ENCODE measurements around the gene STAG1.

DNA sequence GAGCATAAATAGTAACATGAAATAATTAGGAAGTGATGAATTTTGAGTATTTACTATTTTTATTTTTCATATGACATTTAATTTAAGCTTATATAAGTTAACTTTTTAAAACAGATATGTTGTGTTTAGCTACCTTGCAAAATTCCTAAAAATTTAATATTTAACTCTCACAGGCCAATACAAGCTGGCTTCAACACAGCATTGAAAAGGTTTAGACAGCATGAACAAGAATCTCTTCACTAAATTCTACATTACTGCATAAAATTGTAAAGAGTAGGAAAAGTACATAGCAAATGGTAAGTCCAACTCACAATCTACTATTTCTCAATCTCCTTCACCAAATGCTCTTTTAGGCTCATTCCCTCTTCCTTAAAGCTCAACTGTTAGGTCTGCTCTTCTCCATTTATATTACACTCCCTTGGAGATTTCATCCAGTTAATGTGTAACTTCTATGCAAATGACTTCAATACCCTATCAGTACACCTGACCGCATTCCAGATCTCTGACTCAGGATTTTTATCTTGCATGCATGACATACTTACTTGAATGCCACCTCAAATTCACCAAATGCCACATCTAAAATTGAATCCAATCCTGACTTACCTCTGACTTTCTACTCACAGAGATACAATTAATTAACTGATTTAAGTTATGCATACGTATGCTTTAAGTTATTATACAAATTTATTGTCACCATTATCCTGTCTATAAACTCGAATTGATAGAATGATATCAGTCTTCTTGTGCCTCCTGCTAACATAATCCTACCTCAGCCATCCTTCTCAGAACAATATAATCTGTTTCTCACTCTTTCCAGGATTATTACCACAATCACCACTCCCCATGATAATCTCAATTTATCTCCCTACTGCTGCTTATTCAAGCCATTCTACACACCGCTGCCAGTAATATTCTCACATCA, 127.0 kb downstream of the STAG1 start:
- no peak for TF ChIP-seq CTCF (IDR thresholded peaks at IDR 0.05; ENCODE audit: poor library complexity, severe bottlenecking)
- TF ChIP-seq EP300 (conservative IDR thresholded peaks at IDR 0.05; ENCODE audit: poor library complexity, severe bottlenecking), result no peak
- no peak for TF ChIP-seq EZH2 (IDR thresholded peaks at IDR 0.05; ENCODE audit: borderline replicate concordance, insufficient read depth, low read length, poor library complexity, severe bottlenecking)
- no peak for TF ChIP-seq POLR2AphosphoS5 (IDR thresholded peaks at IDR 0.05)
- no peak for TF ChIP-seq TAF1 (IDR thresholded peaks at IDR 0.05; ENCODE audit: low read depth)
- TF ChIP-seq, protein P1, sequence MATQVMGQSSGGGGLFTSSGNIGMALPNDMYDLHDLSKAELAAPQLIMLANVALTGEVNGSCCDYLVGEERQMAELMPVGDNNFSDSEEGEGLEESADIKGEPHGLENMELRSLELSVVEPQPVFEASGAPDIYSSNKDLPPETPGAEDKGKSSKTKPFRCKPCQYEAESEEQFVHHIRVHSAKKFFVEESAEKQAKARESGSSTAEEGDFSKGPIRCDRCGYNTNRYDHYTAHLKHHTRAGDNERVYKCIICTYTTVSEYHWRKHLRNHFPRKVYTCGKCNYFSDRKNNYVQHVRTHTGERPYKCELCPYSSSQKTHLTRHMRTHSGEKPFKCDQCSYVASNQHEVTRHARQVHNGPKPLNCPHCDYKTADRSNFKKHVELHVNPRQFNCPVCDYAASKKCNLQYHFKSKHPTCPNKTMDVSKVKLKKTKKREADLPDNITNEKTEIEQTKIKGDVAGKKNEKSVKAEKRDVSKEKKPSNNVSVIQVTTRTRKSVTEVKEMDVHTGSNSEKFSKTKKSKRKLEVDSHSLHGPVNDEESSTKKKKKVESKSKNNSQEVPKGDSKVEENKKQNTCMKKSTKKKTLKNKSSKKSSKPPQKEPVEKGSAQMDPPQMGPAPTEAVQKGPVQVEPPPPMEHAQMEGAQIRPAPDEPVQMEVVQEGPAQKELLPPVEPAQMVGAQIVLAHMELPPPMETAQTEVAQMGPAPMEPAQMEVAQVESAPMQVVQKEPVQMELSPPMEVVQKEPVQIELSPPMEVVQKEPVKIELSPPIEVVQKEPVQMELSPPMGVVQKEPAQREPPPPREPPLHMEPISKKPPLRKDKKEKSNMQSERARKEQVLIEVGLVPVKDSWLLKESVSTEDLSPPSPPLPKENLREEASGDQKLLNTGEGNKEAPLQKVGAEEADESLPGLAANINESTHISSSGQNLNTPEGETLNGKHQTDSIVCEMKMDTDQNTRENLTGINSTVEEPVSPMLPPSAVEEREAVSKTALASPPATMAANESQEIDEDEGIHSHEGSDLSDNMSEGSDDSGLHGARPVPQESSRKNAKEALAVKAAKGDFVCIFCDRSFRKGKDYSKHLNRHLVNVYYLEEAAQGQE (IDR thresholded peaks at IDR 0.05; ENCODE audit: borderline replicate concordance), result no peak
- TF ChIP-seq SMC3 (conservative IDR thresholded peaks at IDR 0.05; ENCODE audit: poor library complexity), result no peak
- TF ChIP-seq RAD21 (conservative IDR thresholded peaks at IDR 0.05), result no peak

Measured in neural cell (in vitro differentiated cells).